ENCODE data around the gene NAT9.

NAT9 gene

DNA sequence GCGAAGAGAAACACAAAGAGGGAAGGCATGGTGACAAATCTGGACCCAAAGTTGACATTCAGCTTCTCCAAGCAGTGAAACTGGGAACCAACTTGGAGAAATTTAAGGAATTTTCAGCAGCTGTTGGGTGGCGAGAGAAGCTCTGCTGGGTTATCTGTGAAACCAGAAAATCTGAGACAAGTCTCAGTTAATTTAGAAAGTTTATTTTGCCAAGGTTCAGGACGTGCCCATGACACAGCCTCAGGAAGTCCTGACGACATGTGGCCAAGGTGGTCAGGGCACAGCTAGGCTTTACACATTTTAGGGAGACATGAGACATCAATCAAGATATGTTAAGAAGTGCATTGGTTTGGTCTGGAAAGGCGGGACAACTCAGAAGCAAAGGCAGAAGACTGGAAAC lies 52.3 kb downstream of the NAT9 start:
- DNase-seq = no peak

DNA sequence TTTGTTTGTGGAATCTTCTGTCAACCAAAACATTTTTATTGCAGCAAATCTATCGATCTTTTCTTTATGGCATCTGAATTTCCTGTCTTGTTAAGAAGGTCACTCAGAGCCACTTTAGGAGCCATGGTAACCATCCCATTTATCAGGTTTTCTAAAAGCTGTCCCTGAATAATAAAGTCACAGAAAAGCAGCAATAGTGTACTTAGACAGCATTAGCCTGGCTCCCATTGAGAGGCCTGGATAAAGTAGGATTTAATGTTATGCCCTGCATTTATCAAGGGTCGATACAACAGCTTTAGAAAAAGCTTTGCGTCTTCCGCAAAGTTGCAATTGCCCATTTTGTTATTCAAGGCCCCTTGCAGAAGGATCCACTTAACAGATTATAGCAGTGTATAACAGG lies 53.4 kb downstream of the NAT9 start:
- no peak for DNase-seq

Data from NCI-H2171 treated with DMSO at 0.1 percent for 48 hours (cell line).